Peyer's patch (tissue), 4 donors: Measurements from ENCODE around the gene ZBTB48.

Source experiments
- CTCF ChIP-seq, 6 experiments: fragments of 450-650 bp in 4 of 6; fragments of 200-600 bp in 2 of 6; sonication (generic) in 1 of 6; IDR thresholded peaks; one replicate each; pipeline ENCODE4 v1.5.1; 2017 to 2019; ENCODE audit warnings: antibody characterized with exemption in 6 of 6, mild to moderate bottlenecking in 3 of 6, moderate library complexity in 1 of 6
- POLR2A ChIP-seq, 2 donors: fragments of 450-650 bp; IDR thresholded peaks; one replicate each; pipeline ENCODE4 v1.5.1; 2017; ENCODE audit warnings: antibody characterized with exemption in 2 of 2, mild to moderate bottlenecking in 2 of 2, moderate library complexity in 2 of 2

GRCh38 chr1:6569033-6569432, 10.8 kb upstream of the ZBTB48 start:
- TF ChIP-seq CTCF (IDR thresholded peaks at IDR 0.05): no peak
- no peak for TF ChIP-seq POLR2A (IDR thresholded peaks at IDR 0.05)
